AG09309 (cell line): ENCODE data around the gene WDR7.

ENCODE experiments used
- DNase-seq: peaks from one replicate; pipeline ENCODE4 v3.0.0-alpha.2; 2010; ENCODE audit warnings: low read depth
- H3K4me3 ChIP-seq: 2 replicates; pipeline ENCODE4 v1.5.1; 2011; ENCODE audit warnings: mild to moderate bottlenecking, low read depth, low read length, moderate library complexity; ENCODE audit not compliant: control insufficient read depth
- TF ChIP-seq, protein P1 (sequence below): IDR thresholded peaks from 2 replicates; pipeline ENCODE4 v1.5.1; 2011; ENCODE audit warnings: mild to moderate bottlenecking, low read depth, low read length, inconsistent platforms; ENCODE audit not compliant: insufficient read depth, control insufficient read depth; ENCODE audit errors: missing control alignments

Gene WDR7

DNA sequence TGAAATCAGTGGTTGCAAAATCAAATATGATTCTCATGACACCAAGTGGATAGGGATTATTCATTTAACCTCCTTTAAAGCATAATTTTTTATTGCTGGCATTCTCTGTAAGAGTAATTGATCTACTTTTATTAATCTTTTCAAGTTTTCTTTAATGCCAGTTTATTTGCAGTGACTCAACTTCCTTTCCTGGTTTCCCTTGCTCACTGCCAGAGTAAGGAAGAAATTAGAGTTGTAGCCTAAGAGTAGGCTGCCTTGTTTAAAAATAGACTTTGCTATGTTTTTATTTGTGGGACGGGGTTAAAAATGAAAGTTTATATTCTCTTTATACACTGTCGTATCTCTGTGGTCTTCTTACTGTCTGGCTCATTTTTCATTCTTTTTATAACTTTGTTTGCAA lies 148.6 kb downstream of the WDR7 start:
- DNase-seq, result no peak
- TF ChIP-seq, protein P1, sequence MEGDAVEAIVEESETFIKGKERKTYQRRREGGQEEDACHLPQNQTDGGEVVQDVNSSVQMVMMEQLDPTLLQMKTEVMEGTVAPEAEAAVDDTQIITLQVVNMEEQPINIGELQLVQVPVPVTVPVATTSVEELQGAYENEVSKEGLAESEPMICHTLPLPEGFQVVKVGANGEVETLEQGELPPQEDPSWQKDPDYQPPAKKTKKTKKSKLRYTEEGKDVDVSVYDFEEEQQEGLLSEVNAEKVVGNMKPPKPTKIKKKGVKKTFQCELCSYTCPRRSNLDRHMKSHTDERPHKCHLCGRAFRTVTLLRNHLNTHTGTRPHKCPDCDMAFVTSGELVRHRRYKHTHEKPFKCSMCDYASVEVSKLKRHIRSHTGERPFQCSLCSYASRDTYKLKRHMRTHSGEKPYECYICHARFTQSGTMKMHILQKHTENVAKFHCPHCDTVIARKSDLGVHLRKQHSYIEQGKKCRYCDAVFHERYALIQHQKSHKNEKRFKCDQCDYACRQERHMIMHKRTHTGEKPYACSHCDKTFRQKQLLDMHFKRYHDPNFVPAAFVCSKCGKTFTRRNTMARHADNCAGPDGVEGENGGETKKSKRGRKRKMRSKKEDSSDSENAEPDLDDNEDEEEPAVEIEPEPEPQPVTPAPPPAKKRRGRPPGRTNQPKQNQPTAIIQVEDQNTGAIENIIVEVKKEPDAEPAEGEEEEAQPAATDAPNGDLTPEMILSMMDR, result no peak
- no peak overlapping the region for H3K4me3 ChIP-seq

DNA sequence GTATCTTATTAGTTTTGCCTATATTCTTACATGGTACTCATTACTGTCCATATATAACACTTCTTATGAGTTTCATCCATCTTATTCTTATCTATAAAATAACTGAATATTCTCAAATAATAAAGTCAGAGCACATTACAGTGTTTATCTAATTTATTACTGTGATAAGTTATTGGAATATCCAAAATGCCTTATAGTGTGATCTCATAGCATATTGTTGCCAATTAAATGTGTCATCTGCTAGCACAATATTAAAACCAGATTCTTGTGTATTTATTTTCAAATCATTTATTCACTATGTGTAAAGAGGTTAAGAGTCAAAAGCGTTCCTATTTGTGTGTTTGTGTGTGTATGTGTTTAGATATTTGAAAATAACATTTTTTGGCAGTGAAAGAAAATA lies 151.9 kb downstream of the WDR7 start:
- no peak for DNase-seq
- no peak overlapping the region for H3K4me3 ChIP-seq
- TF ChIP-seq, protein P1, result no peak

DNA sequence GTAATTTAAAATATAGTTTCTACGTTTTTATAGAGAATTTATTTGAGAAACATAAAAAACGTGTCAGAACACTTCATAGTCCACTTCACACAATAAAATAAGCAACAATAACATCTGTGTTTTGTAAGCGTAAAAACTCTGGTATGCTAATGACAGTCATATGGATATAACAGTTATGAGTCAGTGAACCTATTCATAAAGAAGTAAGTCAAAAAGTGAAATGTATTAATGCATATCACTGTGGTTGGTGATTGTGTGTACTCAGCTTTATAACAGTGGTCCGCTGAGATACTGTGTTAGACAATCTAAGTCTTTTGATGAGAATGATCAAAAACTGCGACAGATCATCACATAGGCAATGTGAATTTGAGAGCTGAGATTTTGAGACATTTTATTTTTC lies 153.2 kb downstream of the WDR7 start:
- DNase-seq, result no peak

DNA sequence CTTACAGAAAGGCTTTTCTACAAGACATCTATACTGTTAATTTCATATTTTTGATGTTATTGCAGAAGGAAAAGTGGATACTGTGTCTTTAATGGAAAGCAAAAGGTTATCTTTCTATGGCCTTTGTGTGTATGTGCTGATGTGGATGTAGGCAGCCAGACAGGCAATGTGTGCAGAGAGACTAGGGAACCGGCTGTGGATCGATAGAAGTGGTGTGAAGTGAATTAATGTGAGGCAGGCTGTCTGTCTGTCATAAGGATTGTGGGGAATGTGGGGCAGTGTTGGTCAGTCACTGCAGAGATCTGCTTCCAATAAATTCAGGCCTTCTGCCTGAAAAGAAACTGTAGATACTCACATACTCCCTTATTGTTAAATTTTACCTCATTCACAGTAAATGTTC lies 156.7 kb downstream of the WDR7 start:
- H3K4me3 ChIP-seq, result no peak overlapping the region
- TF ChIP-seq, protein P1, result no peak
- DNase-seq, result no peak

More for the DNA sequence above, 153.2 kb downstream of the WDR7 start:
- no peak overlapping the region for H3K4me3 ChIP-seq
- TF ChIP-seq, protein P1, result no peak

DNA sequence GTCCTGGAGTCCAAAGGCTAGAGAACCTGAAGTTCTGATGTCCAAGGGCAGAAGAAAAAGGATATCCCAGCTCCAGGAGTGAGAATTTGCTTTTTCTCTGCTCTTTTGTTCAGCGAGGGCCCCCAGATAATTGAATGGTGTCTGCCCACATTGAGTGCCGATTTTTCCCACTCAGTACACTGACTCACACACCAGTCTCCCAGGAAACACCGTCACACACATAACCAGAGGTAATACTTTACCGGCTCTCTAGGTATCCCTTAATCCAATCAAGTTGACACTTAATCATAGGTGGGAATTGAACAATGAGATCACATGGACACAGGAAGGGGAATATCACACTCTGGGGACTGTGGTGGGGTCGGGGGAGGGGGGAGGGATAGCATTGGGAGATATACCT lies 161.5 kb downstream of the WDR7 start:
- DNase-seq, result no peak
- TF ChIP-seq, protein P1, result no peak
- H3K4me3 ChIP-seq, result no peak overlapping the region

DNA sequence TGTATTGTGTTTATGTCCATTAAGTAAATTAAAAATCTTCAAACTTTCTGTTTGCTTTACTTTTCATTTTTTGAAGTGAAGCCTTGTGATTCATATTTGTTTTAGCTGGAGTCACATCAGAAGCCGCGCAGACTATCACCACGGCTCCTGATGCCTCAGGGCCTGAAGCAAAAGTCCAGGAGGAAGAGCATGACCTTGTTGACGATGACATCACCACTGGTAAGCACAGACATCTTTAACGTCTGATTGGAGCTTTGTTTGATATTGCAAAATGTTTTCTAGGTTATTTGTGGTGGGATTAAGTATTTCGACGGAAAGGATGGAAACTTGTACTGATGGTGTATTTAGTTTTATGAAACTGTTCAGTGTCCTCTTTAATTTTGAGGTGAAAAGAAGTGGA lies 164.8 kb downstream of the WDR7 start:
- no peak overlapping the region for H3K4me3 ChIP-seq
- TF ChIP-seq, protein P1, result no peak
- DNase-seq, result no peak

DNA sequence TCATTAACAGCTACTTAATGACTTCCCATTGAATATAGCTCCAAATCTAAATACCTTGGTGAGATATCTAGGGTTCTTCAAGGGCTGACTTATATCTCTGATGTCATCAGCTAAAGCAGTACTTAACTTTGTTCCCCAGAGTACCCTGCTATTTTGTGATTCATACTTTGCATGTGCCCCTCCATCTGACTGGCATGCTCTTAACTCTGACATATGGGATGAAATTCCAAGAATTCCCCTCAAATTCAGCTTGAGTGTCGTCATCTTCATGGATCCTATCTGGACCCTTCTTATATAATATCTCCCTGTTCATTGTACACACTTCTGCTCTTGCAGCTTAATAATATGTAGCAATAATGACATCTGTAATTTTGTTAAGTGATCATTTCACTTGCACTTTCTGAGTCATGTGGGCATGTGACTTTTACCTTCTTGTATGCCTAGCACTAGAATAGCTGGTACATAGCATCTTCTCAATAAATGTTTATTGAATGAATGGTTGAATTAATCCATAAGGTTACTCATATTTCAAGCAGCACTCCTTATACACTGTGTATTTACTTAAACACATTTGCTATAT lies 172.9 kb downstream of the WDR7 start:
- DNase-seq, result no peak
- TF ChIP-seq, protein P1, result no peak
- no peak overlapping the region for H3K4me3 ChIP-seq
